Measurements from ENCODE around the gene MMS22L. TPM values are rescaled to one million over a fixed set of nuclear protein-coding genes. Genes with fewer than 3 reads are reported as not detected.

The MMS22L gene
- total RNA-seq, 1 donor from 2014 or later = 7.2 TPM

- Histone ChIP-seq H3K79me2 (ENCODE audit: insufficient read depth, low read length) (no peaks in the 10 kb centered on the region), H3K9me3 (ENCODE audit: insufficient read depth, low read depth, low read length) (no peaks in the 10 kb centered on the region), H3K9ac (ENCODE audit: low read length) (no peak overlapping the region), H3K36me3 (ENCODE audit: insufficient read depth, low read length) (no peaks in the 10 kb centered on the region), H3K4me2 (ENCODE audit: low read length) (no peak overlapping the region), H2AFZ (ENCODE audit: low read depth, low read length) (no peak overlapping the region), H3K27ac (ENCODE audit: low read depth, low read length) (no peak overlapping the region), H3K4me1 (ENCODE audit: insufficient read depth, low read length) (peaks cover 7% of the 10 kb centered on the region), H4K20me1 (ENCODE audit: insufficient read depth, low read length) (no peaks in the 10 kb centered on the region), H3K27me3 (ENCODE audit: insufficient read depth, low read length) (no peaks in the 10 kb centered on the region), H3K4me3 (ENCODE audit: insufficient read depth, low read depth, low read length) (no peak overlapping the region)
- Mint-ChIP-seq H3K9me3 (ENCODE audit: unreplicated experiment) (no peaks in the 10 kb centered on the region), H3K4me3 (ENCODE audit: unreplicated experiment) (no peak overlapping the region), H3K27ac (ENCODE audit: unreplicated experiment) (no peak overlapping the region), H3K27me3 (ENCODE audit: low read depth, unreplicated experiment) (peaks cover 3% of the 10 kb centered on the region), H3K36me3 (ENCODE audit: low read depth, unreplicated experiment) (no peaks in the 10 kb centered on the region), H3K4me1 (ENCODE audit: low read depth, unreplicated experiment) (peaks cover 5% of the 10 kb centered on the region)
- TF ChIP-seq EZH2 (IDR thresholded peaks at IDR 0.05; ENCODE audit: insufficient read depth, low read length) (no peak), CTCF (IDR thresholded peaks at IDR 0.05; ENCODE audit: insufficient read depth, low read depth, low read length) (no peak)
- FAIRE-seq = no peak
- DNase-seq (ENCODE audit: low read depth) = no peak
Observed at GRCh38 chr6:97100696-97101095, 182.3 kb downstream of the MMS22L start.

DNA sequence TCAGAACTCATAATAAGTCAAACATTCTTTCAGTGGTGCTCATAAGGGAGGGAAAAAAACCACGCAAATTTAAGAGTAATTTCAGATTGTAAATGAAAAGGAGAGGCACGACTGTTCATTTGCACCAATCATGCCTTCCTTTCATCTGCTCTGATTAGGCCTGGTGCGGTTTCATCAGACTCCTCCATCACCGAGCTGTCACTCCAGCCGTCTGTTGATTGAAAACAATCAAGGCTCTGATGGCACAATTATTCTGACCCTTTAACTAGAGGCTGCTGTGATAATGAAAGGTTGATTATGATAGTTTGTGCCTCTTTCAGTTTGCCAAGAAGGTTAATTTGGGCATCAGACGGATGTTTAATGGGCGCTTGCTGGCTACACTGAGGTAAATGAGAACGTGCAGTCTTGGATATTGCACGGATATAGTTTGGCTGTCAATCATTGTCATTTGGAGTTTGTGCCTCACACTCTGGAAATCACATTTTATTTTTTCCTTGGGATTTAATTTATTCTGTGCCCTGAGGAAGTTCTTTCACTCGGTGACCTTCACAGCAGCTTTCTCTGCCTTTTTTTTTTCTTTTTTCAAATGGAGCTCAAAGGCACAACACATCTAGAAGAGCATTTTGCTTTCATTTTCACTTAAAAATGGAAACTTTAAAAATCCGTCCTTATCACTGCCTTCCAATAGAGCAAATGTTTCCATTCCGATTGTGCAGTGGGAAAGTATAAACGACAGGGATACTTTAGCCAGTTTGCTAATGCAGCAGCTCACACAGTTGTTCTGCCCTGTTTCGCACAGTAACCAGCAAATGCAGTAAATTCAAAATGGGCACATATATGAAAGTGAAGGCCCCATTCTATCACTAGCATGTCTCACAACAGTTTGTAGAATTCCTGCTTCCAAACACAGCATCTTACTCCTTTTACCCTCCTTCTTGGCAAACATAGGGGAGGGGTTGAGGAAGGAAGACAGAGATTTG, 185.7 kb downstream of the MMS22L start:
- Histone ChIP-seq H3K79me2 (ENCODE audit: insufficient read depth, low read length) (no peaks in the 10 kb centered on the region), H3K27ac (ENCODE audit: low read depth, low read length) (no peak overlapping the region), H3K36me3 (ENCODE audit: insufficient read depth, low read length) (no peaks in the 10 kb centered on the region), H2AFZ (ENCODE audit: low read depth, low read length) (peak overlapping the region; percentile 69), H3K9ac (ENCODE audit: low read length) (no peak overlapping the region), H3K4me2 (ENCODE audit: low read length) (peak overlapping the region; percentile 62), H3K27me3 (ENCODE audit: insufficient read depth, low read length) (no peaks in the 10 kb centered on the region), H3K4me1 (ENCODE audit: insufficient read depth, low read length) (peaks cover 7% of the 10 kb centered on the region), H4K20me1 (ENCODE audit: insufficient read depth, low read length) (no peaks in the 10 kb centered on the region), H3K9me3 (ENCODE audit: insufficient read depth, low read depth, low read length) (no peaks in the 10 kb centered on the region), H3K4me3 (ENCODE audit: insufficient read depth, low read depth, low read length) (peak overlapping the region; percentile 19)
- TF ChIP-seq EZH2 (IDR thresholded peaks at IDR 0.05; ENCODE audit: insufficient read depth, low read length) (no peak), CTCF (IDR thresholded peaks at IDR 0.05; ENCODE audit: insufficient read depth, low read depth, low read length) (no peak)
- DNase-seq (ENCODE audit: low read depth) (no peak), FAIRE-seq (no peak)
- Mint-ChIP-seq H3K4me1 (ENCODE audit: low read depth, unreplicated experiment) (peaks cover 10% of the 10 kb centered on the region), H3K27me3 (ENCODE audit: low read depth, unreplicated experiment) (peaks cover 3% of the 10 kb centered on the region), H3K27ac (ENCODE audit: unreplicated experiment) (no peak overlapping the region), H3K36me3 (ENCODE audit: low read depth, unreplicated experiment) (no peaks in the 10 kb centered on the region), H3K4me3 (ENCODE audit: unreplicated experiment) (no peak overlapping the region), H3K9me3 (ENCODE audit: unreplicated experiment) (no peaks in the 10 kb centered on the region)
